Trophoblast cell (in vitro differentiated cells and primary cell): ENCODE data around the gene HLA-DQB1.

Experiments used
- DNase-seq, 2 donors: peaks; one replicate each; pipeline ENCODE4 v3.0.0-alpha.2; 2016
- H2AFZ ChIP-seq: 2 replicates; pipeline ENCODE4 v1.6.1; 2013; ENCODE audit warnings: low read length, moderate library complexity, mild to moderate bottlenecking; ENCODE audit not compliant: insufficient read depth, poor library complexity
- H2AK5ac ChIP-seq: 2 replicates; pipeline ENCODE4 v1.6.1; 2013; ENCODE audit warnings: mild to moderate bottlenecking, low read length
- H2BK120ac ChIP-seq: 2 replicates; pipeline ENCODE4 v1.6.1; 2013; ENCODE audit warnings: low read length, mild to moderate bottlenecking, moderate library complexity; ENCODE audit not compliant: insufficient read depth, poor library complexity
- H2BK12ac ChIP-seq: 2 replicates; pipeline ENCODE4 v1.6.1; 2013; ENCODE audit warnings: mild to moderate bottlenecking, low read length, moderate library complexity
- H2BK5ac ChIP-seq: 2 replicates; pipeline ENCODE4 v1.6.1; 2013; ENCODE audit warnings: low read length, low read depth, moderate library complexity, mild to moderate bottlenecking; ENCODE audit not compliant: poor library complexity
- H3K14ac ChIP-seq: 2 replicates; pipeline ENCODE4 v1.6.1; 2013; ENCODE audit warnings: mild to moderate bottlenecking, low read length
- H3K18ac ChIP-seq: 2 replicates; pipeline ENCODE4 v1.6.1; 2013; ENCODE audit warnings: mild to moderate bottlenecking, low read length
- H3K23ac ChIP-seq: 2 replicates; pipeline ENCODE4 v1.6.1; 2013; ENCODE audit warnings: low read length
- H3K27ac ChIP-seq: 2 replicates; pipeline ENCODE4 v1.5.1; 2013; ENCODE audit warnings: low read depth, mild to moderate bottlenecking, inconsistent platforms, low read length, moderate library complexity
- H3K27me3 ChIP-seq: 2 replicates; pipeline ENCODE4 v1.6.1; 2013; ENCODE audit warnings: inconsistent platforms, mild to moderate bottlenecking, low read length, moderate library complexity; ENCODE audit not compliant: insufficient read depth
- H3K36me3 ChIP-seq, 2 experiments: 1 replicate in 1 of 2; 2 replicates in 1 of 2; pipeline ENCODE4 v1.6.1; 2013; ENCODE audit warnings: low read length in 2 of 2, mild to moderate bottlenecking in 2 of 2, moderate library complexity in 1 of 2; ENCODE audit not compliant: insufficient read depth in 2 of 2, control insufficient read depth in 1 of 2
- H3K4ac ChIP-seq: 2 replicates; pipeline ENCODE4 v1.6.1; 2013; ENCODE audit warnings: low read depth, mild to moderate bottlenecking, low read length, moderate library complexity
- H3K4me1 ChIP-seq, 2 experiments: 1 replicate in 1 of 2; 2 replicates in 1 of 2; pipeline ENCODE4 v1.6.1; 2013; ENCODE audit warnings: low read length in 2 of 2, mild to moderate bottlenecking in 2 of 2, moderate library complexity in 1 of 2; ENCODE audit not compliant: insufficient read depth in 2 of 2, control insufficient read depth in 1 of 2
- H3K4me2 ChIP-seq: 2 replicates; pipeline ENCODE4 v1.6.1; 2013; ENCODE audit warnings: inconsistent platforms, mild to moderate bottlenecking, low read length, moderate library complexity
- H3K4me3 ChIP-seq: 2 replicates; pipeline ENCODE4 v1.5.1; 2013; ENCODE audit warnings: mild to moderate bottlenecking, low read depth, low read length, inconsistent platforms
- H3K79me1 ChIP-seq: one replicate; pipeline ENCODE4 v1.6.1; 2013; ENCODE audit warnings: low read length
- H3K79me2 ChIP-seq: 2 replicates; pipeline ENCODE4 v1.6.1; 2013; ENCODE audit warnings: low read length, mild to moderate bottlenecking; ENCODE audit not compliant: control insufficient read depth, insufficient read depth, poor library complexity
- H3K9ac ChIP-seq: 2 replicates; pipeline ENCODE4 v1.6.1; 2013; ENCODE audit warnings: mild to moderate bottlenecking, low read length
- H3K9me3 ChIP-seq: 2 replicates; pipeline ENCODE4 v1.6.1; 2013; ENCODE audit warnings: low read depth, mild to moderate bottlenecking, control low read depth, inconsistent platforms, low read length; ENCODE audit not compliant: insufficient read depth
- H4K12ac ChIP-seq: 2 replicates; pipeline ENCODE4 v1.6.1; 2013; ENCODE audit warnings: low read depth, mild to moderate bottlenecking, low read length, moderate library complexity
- H4K8ac ChIP-seq: 2 replicates; pipeline ENCODE4 v1.6.1; 2013; ENCODE audit warnings: low read depth, mild to moderate bottlenecking, low read length, moderate library complexity
- H4K91ac ChIP-seq: one replicate; pipeline ENCODE4 v1.6.1; 2013; ENCODE audit warnings: low read depth, mild to moderate bottlenecking, low read length, moderate library complexity
- whole genome bisulfite sequencing: extraction: QIAGEN DNeasy Blood & Tissue Kit; methylation state at CpG from one replicate; pipeline ENCODE4 v1.1.7; 2013; ENCODE audit warnings: missing lambda C conversion rate; ENCODE audit not compliant: insufficient read length, insufficient coverage; ENCODE audit errors: extremely low coverage; 5-methylcytosine and 5-hydroxymethylcytosine counted together

The HLA-DQB1 gene

DNA sequence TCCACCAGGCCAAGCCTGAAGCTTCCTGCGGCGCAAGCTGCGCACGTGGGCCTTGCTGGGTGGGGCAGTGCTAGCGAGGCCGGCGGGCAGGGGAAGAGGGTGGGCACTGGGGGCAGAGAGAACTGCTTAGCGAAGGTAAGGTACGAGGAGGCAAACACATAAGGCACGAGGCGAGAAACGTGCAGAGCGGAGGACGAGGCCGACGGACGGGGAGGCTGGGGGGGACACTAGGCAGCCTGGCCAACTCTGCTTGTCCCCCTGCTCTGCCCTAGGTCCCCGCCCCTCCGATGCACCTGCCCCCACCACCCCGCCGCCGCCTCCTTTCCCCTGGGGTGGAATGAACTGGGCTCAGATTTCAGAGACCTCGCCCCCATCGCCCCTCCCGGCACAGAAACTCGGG, 2.1 kb downstream of the HLA-DQB1 start:
- no peak overlapping the region for H4K8ac ChIP-seq
- DNase-seq = no peak
- no peaks in the 10 kb centered on the region for H3K9me3 ChIP-seq
- no peak overlapping the region for H2AFZ ChIP-seq
- H2BK5ac ChIP-seq = no peak overlapping the region
- no peaks in the 10 kb centered on the region for H3K27me3 ChIP-seq
- no peak overlapping the region for H3K23ac ChIP-seq
- H3K79me1 ChIP-seq = no peaks in the 10 kb centered on the region
- H2BK120ac ChIP-seq = no peak overlapping the region
- WGBS = no CpG with 5 or more reads among the region's 26 CpGs
- no peak overlapping the region for H4K91ac ChIP-seq
- H3K4me3 ChIP-seq = no peak overlapping the region
- no peak overlapping the region for H3K9ac ChIP-seq
- no peaks in the 10 kb centered on the region for H3K36me3 ChIP-seq
- no peak overlapping the region for H3K27ac ChIP-seq
- no peak overlapping the region for H3K4me2 ChIP-seq
- H3K4ac ChIP-seq = no peak overlapping the region
- no peak overlapping the region for H3K14ac ChIP-seq
- H2BK12ac ChIP-seq = no peak overlapping the region
- no peak overlapping the region for H3K18ac ChIP-seq
- no peak overlapping the region for H4K12ac ChIP-seq
- H3K4me1 ChIP-seq = no peaks in the 10 kb centered on the region
- H2AK5ac ChIP-seq = no peak overlapping the region
- H3K79me2 ChIP-seq = no peaks in the 10 kb centered on the region

DNA sequence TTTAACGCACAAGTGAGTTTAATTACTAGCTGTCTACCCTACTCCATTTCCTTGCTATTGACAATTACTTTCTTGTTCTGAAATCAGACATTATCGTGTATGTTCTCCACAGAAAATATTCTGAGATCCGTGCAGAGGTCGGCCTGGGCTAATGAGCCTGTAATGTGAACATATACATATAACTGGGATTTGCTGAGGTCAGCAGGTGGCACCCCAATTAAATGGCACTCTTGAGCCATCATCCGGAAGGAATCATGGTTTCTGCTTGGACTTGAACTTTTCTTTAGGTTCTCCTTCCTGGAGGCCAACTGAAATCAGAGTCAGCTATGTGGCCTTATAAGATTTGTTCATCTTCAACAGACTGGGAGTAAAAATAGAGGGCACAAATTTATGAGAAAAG, 3.6 kb downstream of the HLA-DQB1 start:
- Histone ChIP-seq H4K12ac (no peak overlapping the region), H3K36me3 (no peaks in the 10 kb centered on the region), H2AFZ (no peak overlapping the region), H3K14ac (no peak overlapping the region), H3K9ac (no peak overlapping the region), H3K9me3 (no peaks in the 10 kb centered on the region), H4K8ac (no peak overlapping the region), H3K18ac (no peak overlapping the region), H3K23ac (no peak overlapping the region), H3K4ac (no peak overlapping the region), H2BK120ac (no peak overlapping the region), H3K27me3 (no peaks in the 10 kb centered on the region), H2AK5ac (no peak overlapping the region), H3K4me2 (no peak overlapping the region), H4K91ac (no peak overlapping the region), H3K79me1 (no peaks in the 10 kb centered on the region), H3K4me1 (no peaks in the 10 kb centered on the region), H2BK5ac (no peak overlapping the region), H3K4me3 (no peak overlapping the region), H3K79me2 (no peaks in the 10 kb centered on the region), H2BK12ac (no peak overlapping the region), H3K27ac (no peak overlapping the region)
- no CpG with 5 or more reads among the region's 5 CpGs for WGBS
- no peak for DNase-seq

DNA sequence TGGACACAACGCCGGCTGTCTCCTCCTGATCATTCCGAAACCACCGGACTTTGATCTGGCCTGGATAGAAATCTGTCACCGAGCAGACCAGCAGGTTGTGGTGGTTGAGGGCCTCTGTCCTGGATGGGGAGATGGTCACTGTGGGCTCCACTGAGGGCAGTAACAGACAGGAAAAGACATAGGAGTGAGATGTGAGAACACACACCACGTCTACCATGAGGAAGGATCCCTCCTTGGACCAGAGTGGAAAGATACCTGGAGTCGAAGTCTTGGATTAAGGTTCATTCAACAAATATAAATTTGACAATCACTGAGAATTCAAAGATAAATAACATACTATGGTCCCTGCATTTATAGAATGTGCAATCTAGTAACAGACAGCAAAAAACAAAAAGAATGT, 4.4 kb downstream of the HLA-DQB1 start:
- H3K36me3 ChIP-seq = no peaks in the 10 kb centered on the region
- H2AFZ ChIP-seq = no peak overlapping the region
- H3K4me2 ChIP-seq = no peak overlapping the region
- no peak overlapping the region for H2AK5ac ChIP-seq
- H3K27ac ChIP-seq = no peak overlapping the region
- no peaks in the 10 kb centered on the region for H3K79me2 ChIP-seq
- no peaks in the 10 kb centered on the region for H3K79me1 ChIP-seq
- H4K12ac ChIP-seq = no peak overlapping the region
- H3K23ac ChIP-seq = no peak overlapping the region
- H3K4me1 ChIP-seq = no peaks in the 10 kb centered on the region
- no peaks in the 10 kb centered on the region for H3K27me3 ChIP-seq
- H4K8ac ChIP-seq = no peak overlapping the region
- H3K18ac ChIP-seq = no peak overlapping the region
- no peak overlapping the region for H3K4me3 ChIP-seq
- no peak for DNase-seq
- H2BK12ac ChIP-seq = no peak overlapping the region
- no peak overlapping the region for H3K4ac ChIP-seq
- no peak overlapping the region for H2BK5ac ChIP-seq
- H3K9ac ChIP-seq = no peak overlapping the region
- no CpG with 5 or more reads among the region's 7 CpGs for WGBS
- H2BK120ac ChIP-seq = no peak overlapping the region
- no peak overlapping the region for H4K91ac ChIP-seq
- no peaks in the 10 kb centered on the region for H3K9me3 ChIP-seq
- H3K14ac ChIP-seq = no peak overlapping the region

- H3K4me3 ChIP-seq = no peak overlapping the region
- H3K79me2 ChIP-seq = no peaks in the 10 kb centered on the region
- whole genome bisulfite sequencing = no CpG with 5 or more reads among the region's 4 CpGs
- no peak overlapping the region for H2AFZ ChIP-seq
- H4K8ac ChIP-seq = no peak overlapping the region
- no peak overlapping the region for H2BK5ac ChIP-seq
- no peak overlapping the region for H3K14ac ChIP-seq
- no peak overlapping the region for H2BK12ac ChIP-seq
- no peak overlapping the region for H2BK120ac ChIP-seq
- no peak for DNase-seq
- no peak overlapping the region for H3K18ac ChIP-seq
- H4K91ac ChIP-seq = no peak overlapping the region
- H3K36me3 ChIP-seq = no peaks in the 10 kb centered on the region
- no peaks in the 10 kb centered on the region for H3K27me3 ChIP-seq
- no peak overlapping the region for H4K12ac ChIP-seq
- no peak overlapping the region for H3K4me2 ChIP-seq
- H3K4me1 ChIP-seq = no peaks in the 10 kb centered on the region
- no peak overlapping the region for H2AK5ac ChIP-seq
- H3K27ac ChIP-seq = no peak overlapping the region
- no peak overlapping the region for H3K9ac ChIP-seq
- H3K23ac ChIP-seq = no peak overlapping the region
- no peak overlapping the region for H3K4ac ChIP-seq
- H3K9me3 ChIP-seq = no peaks in the 10 kb centered on the region
- H3K79me1 ChIP-seq = no peaks in the 10 kb centered on the region
These were observed 6.4 kb downstream of the HLA-DQB1 start for GRCh38 chr6:32659856-32660595.
